ENCODE measurements around the gene ELAVL3. TPM values are rescaled to one million over a fixed set of nuclear protein-coding genes. Genes with fewer than 3 reads are reported as not detected.
"Not testable (repeated sequence)": the region's sequence is repeated elsewhere in the genome, so short reads cannot be mapped to it uniquely, and the experiment has no call there.

Gene ELAVL3
- total and polyA plus RNA-seq, 4 donors: 0.15 to 0.34 TPM; not detected in 2

GRCh38 chr19:11473725-11474124 is 7.1 kb downstream of the ELAVL3 start:
- no peak for ATAC-seq (ENCODE audit: insufficient read depth, low FRiP score)
- WGBS, 2 donors: 77 to 92% methylated on average over 4 of the region's 4 CpGs
- peaks cover 0 to 15% (median 15%) of the 10 kb centered on the region in 3 donors for H3K27me3 ChIP-seq (ENCODE audit: control insufficient read depth in 3 of 3, insufficient read depth in 3 of 3, low read length in 2 of 3)
- H3K36me3 ChIP-seq (ENCODE audit: control insufficient read depth in 4 of 4, insufficient read depth in 4 of 4, low read length in 4 of 4): no peaks in the 10 kb centered on the region
- no peak for TF ChIP-seq CTCF (IDR thresholded peaks at IDR 0.05; ENCODE audit: control extremely low read depth, extremely low read depth)
- no peak overlapping the region for H3K9ac ChIP-seq (ENCODE audit: insufficient read depth in 1 of 2, low read length in 2 of 2)
- H3K9me3 ChIP-seq (ENCODE audit: control insufficient read depth in 4 of 4, insufficient read depth in 3 of 4, low read length in 3 of 4): no peaks in the 10 kb centered on the region
- H3K4me3 ChIP-seq: no peak overlapping the region
- no peak for DNase-seq
- no peak overlapping the region for H3K27ac ChIP-seq (ENCODE audit: low read depth in 1 of 2, low read length in 1 of 2)
- no peaks in the 10 kb centered on the region for H3K4me1 ChIP-seq (ENCODE audit: control insufficient read depth in 5 of 5, insufficient read depth in 5 of 5, low read length in 5 of 5)

DNA sequence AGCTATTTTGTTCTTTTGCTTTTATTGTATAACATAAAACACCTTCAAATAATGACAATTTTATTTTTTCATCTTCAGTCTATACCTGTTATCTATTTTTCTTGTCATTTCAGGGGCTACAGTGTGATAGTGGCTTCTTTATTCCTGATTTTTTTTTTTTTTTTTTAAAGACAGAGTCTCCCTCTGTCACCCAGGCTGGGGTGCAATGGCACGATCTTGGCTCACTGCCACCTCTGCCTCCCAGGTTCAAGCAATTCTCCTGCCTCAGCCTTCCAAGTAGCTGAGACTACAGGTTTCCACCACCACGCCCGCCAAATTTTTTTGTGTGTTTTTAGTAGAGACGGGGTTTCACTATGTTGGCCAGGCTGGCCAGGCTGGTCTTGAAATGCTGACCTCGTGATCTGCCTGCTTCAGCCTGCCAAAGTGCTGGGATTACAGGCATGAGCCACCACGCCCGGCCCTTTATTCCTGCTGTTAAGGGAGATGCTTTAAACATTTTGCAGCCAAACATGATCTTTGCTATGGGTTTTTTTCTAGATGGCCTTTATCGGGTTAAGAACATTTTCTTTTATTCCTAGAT is 12.5 kb downstream of the ELAVL3 start:
- H3K9me3 ChIP-seq (ENCODE audit: control insufficient read depth in 4 of 4, insufficient read depth in 3 of 4, low read length in 3 of 4); ATAC-seq (ENCODE audit: insufficient read depth, low FRiP score); DNase-seq; H3K4me1 ChIP-seq (ENCODE audit: control insufficient read depth in 5 of 5, insufficient read depth in 5 of 5, low read length in 5 of 5); H3K27ac ChIP-seq (ENCODE audit: low read depth in 1 of 2, low read length in 1 of 2); H3K9ac ChIP-seq (ENCODE audit: insufficient read depth in 1 of 2, low read length in 2 of 2); H3K27me3 ChIP-seq (ENCODE audit: control insufficient read depth in 3 of 3, insufficient read depth in 3 of 3, low read length in 2 of 3); H3K4me3 ChIP-seq; H3K36me3 ChIP-seq (ENCODE audit: control insufficient read depth in 4 of 4, insufficient read depth in 4 of 4, low read length in 4 of 4): not testable (repeated sequence)
- 64 to 78% methylated on average over 8 of the region's 8 CpGs for WGBS, 2 donors

- TF ChIP-seq CTCF (IDR thresholded peaks at IDR 0.05; ENCODE audit: control extremely low read depth, extremely low read depth): no peak
- no peak overlapping the region for H3K9ac ChIP-seq (ENCODE audit: insufficient read depth in 1 of 2, low read length in 2 of 2)
- 39 to 49% methylated on average over 8 of the region's 8 CpGs for WGBS, 2 donors
- H3K36me3 ChIP-seq (ENCODE audit: control insufficient read depth in 4 of 4, insufficient read depth in 4 of 4, low read length in 4 of 4): no peaks in the 10 kb centered on the region
- no peak overlapping the region for H3K4me3 ChIP-seq
- DNase-seq (no peak), ATAC-seq (ENCODE audit: insufficient read depth, low FRiP score) (no peak)
- H3K27me3 ChIP-seq (ENCODE audit: control insufficient read depth in 3 of 3, insufficient read depth in 3 of 3, low read length in 2 of 3): no peaks in the 10 kb centered on the region
- peaks cover 0 to 6% (median 2%) of the 10 kb centered on the region in 4 donors for H3K9me3 ChIP-seq (ENCODE audit: control insufficient read depth in 4 of 4, insufficient read depth in 3 of 4, low read length in 3 of 4)
- peaks cover 0 to 5% (median 0%) of the 10 kb centered on the region in 5 donors for H3K4me1 ChIP-seq (ENCODE audit: control insufficient read depth in 5 of 5, insufficient read depth in 5 of 5, low read length in 5 of 5)
- no peak overlapping the region for H3K27ac ChIP-seq (ENCODE audit: low read depth in 1 of 2, low read length in 1 of 2)
Observed at GRCh38 chr19:11465600-11465999, 15.2 kb downstream of the ELAVL3 start.

GRCh38 chr19:11464333-11465265 is 16.2 kb downstream of the ELAVL3 start:
- ATAC-seq (ENCODE audit: insufficient read depth, low FRiP score) (no peak), DNase-seq (no peak)
- 83 to 88% methylated on average over 11 of the region's 11 CpGs for WGBS, 2 donors
- no peak for TF ChIP-seq CTCF (IDR thresholded peaks at IDR 0.05; ENCODE audit: control extremely low read depth, extremely low read depth)
- Histone ChIP-seq H3K27me3 (ENCODE audit: control insufficient read depth in 3 of 3, insufficient read depth in 3 of 3, low read length in 2 of 3) (no peaks in the 10 kb centered on the region), H3K4me1 (ENCODE audit: control insufficient read depth in 5 of 5, insufficient read depth in 5 of 5, low read length in 5 of 5) (peaks cover 0 to 5% (median 0%) of the 10 kb centered on the region in 5 donors), H3K4me3 (no peak overlapping the region), H3K27ac (ENCODE audit: low read depth in 1 of 2, low read length in 1 of 2) (no peak overlapping the region), H3K36me3 (ENCODE audit: control insufficient read depth in 4 of 4, insufficient read depth in 4 of 4, low read length in 4 of 4) (no peaks in the 10 kb centered on the region), H3K9ac (ENCODE audit: insufficient read depth in 1 of 2, low read length in 2 of 2) (peak overlapping the region in 1 of 2 donors; percentile 29), H3K9me3 (ENCODE audit: control insufficient read depth in 4 of 4, insufficient read depth in 3 of 4, low read length in 3 of 4) (peaks cover 0 to 6% (median 2%) of the 10 kb centered on the region in 4 donors)

Data from lung (tissue), 12 donors.